Uterus (tissue), 4 donors: ENCODE measurements around the gene EMD. TPM values are rescaled to one million over a fixed set of nuclear protein-coding genes. Genes with fewer than 3 reads are reported as not detected.

Experiments
- DNase-seq, 2 donors: peaks; one replicate each; pipeline ENCODE4 v3.0.0-alpha.2; 2019 to 2020
- H3K27ac ChIP-seq, 2 donors: fragments of 200-600 bp; sonication (generic); 1 replicate in 1 of 2; 2 replicates in 1 of 2; pipeline ENCODE4 v1.5.1; 2016 to 2018
- H3K27me3 ChIP-seq, 2 donors: fragments of 200-600 bp; sonication (generic); one replicate each; pipeline ENCODE4 v1.5.1; 2018 to 2019; ENCODE audit warnings: control low read depth in 1 of 2
- H3K36me3 ChIP-seq, 2 donors: fragments of 200-600 bp; sonication (generic); one replicate each; pipeline ENCODE4 v1.5.1; 2019; ENCODE audit warnings: control low read depth in 1 of 2
- H3K4me1 ChIP-seq, 2 donors: fragments of 200-600 bp; sonication (generic); one replicate each; pipeline ENCODE4 v1.5.1; 2018 to 2019; ENCODE audit warnings: control low read depth in 1 of 2
- H3K4me3 ChIP-seq, 2 donors: fragments of 200-600 bp; sonication (generic); 1 replicate in 1 of 2; 2 replicates in 1 of 2; pipeline ENCODE4 v1.5.1; 2018 to 2019; ENCODE audit warnings: mild to moderate bottlenecking in 1 of 2
- H3K9me3 ChIP-seq, 2 donors: fragments of 200-600 bp; sonication (generic); one replicate each; pipeline ENCODE4 v1.5.1; 2019; ENCODE audit warnings: control low read depth in 1 of 2
- CTCF ChIP-seq, 4 experiments: fragments of 200-600 bp in 2 of 4; fragments of 450-650 bp in 2 of 4; sonication (generic) in 2 of 4; IDR thresholded peaks; one replicate each; pipeline ENCODE4 v1.5.1; 2016 to 2019; ENCODE audit warnings: antibody characterized with exemption in 4 of 4, mild to moderate bottlenecking in 2 of 4, moderate library complexity in 1 of 4
- POLR2A ChIP-seq, 2 donors: fragments of 450-650 bp; IDR thresholded peaks; one replicate each; pipeline ENCODE4 v1.6.1; 2016; ENCODE audit warnings: antibody characterized with exemption in 2 of 2, mild to moderate bottlenecking in 1 of 2, moderate library complexity in 1 of 2
- intact Hi-C: fragments of 100-400 bp; cut with DNase I; formaldehyde crosslinking; loops from one replicate; pipeline ENCODE4 v1.15.1; 2023; ENCODE audit warnings: low total_unique reads
- total RNA-seq, 4 donors: library from RNA; depleted of rRNA in 3 of 4; stranded (reverse); fragments of >200 nt in 3 of 4; gene quantifications; one replicate each; pipeline versions ENCODE4 v1.1.0 to v1.2.4, GENCODE V29; 2014 to 2023
- donor health status: DM: yes; HTN: yes; CAD: no.

EMD gene
- total RNA-seq, 4 donors from 2014 or later = 13.6 to 118 (median 44.4) TPM

DNA sequence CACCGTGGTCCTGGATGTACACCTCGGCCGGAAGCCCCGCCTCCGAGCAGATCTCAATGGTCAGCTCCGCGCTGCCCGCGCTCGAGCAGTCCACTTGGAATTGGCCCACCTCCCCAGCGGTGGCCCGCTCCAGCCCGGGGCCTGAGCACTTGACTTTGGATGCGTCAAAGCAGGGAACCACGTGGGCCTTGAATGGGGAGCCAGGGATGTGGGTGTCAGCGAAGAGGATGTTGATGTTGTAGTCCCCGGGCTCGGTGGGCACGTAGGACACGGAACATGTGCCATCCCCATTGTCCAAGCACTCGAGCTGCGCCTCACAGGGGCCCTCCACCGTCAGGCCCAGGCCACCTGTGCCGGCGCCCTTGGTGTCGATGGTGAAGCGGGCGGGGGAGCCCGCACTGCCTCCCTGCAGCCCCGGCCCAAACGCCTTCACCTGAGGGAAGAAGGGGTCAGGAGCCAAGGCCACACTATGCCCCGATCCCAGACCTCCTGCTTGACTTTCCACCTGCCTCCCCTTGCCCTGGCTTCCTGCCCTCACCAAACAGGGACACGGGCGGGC, 18.9 kb upstream of the EMD start:
- intact Hi-C loops = no loop called here
- H3K4me1 ChIP-seq = no peaks in the 10 kb centered on the region
- no peaks in the 10 kb centered on the region for H3K9me3 ChIP-seq
- peak overlapping the region in 1 of 2 donors; percentile 56 for H3K27ac ChIP-seq
- no peak for DNase-seq
- no peaks in the 10 kb centered on the region for H3K27me3 ChIP-seq
- no peak overlapping the region for H3K4me3 ChIP-seq
- TF ChIP-seq POLR2A (IDR thresholded peaks at IDR 0.05) (no peak), CTCF (IDR thresholded peaks at IDR 0.05) (no peak)
- no peaks in the 10 kb centered on the region for H3K36me3 ChIP-seq

GRCh38 chrX:154362085-154362742, 16.9 kb upstream of the EMD start:
- no peak for DNase-seq
- no peaks in the 10 kb centered on the region for H3K9me3 ChIP-seq
- TF ChIP-seq CTCF (IDR thresholded peaks at IDR 0.05) (no peak), POLR2A (IDR thresholded peaks at IDR 0.05) (no peak)
- intact Hi-C loops = no loop called here
- peak overlapping the region; percentile 30 to 44 for H3K27ac ChIP-seq
- H3K27me3 ChIP-seq = no peaks in the 10 kb centered on the region
- H3K4me3 ChIP-seq = no peak overlapping the region
- no peaks in the 10 kb centered on the region for H3K4me1 ChIP-seq
- H3K36me3 ChIP-seq = no peaks in the 10 kb centered on the region

DNA sequence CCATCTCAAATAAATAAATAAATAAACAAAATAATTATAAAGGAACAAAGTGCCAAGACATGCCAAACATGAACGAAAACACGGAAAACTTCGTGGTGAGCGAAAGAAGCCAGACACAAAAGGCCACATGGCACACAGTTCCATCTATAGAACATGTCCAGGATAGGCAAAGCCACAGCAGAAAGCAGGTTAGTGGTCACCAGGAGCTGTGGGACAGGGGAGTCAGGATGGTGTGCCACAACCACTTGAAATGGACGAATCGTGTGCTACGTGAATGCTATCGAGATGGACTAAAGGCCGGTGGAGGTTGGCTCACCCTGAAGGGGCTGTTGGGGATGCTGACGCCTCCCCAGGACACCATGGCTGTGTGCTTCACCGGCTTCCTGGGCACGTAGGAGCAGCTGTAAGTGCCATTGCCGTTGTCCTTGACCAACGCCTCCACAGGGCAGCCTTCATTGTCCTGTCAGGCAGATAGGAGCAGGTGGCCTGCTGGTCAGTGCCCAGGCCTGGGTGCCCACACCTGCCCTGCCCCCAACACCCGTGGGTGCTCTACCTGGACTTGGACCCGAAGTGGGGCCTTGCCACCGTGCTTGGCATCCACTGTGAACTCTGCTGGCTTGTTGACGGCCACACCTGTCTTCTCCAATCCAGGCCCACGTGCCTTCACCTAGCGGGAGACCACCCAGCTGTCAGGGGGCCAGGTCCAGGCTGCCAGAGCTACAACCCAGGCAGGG, 15.2 kb upstream of the EMD start:
- Histone ChIP-seq H3K36me3 (no peaks in the 10 kb centered on the region), H3K9me3 (no peaks in the 10 kb centered on the region), H3K27ac (peak overlapping the region in 1 of 2 donors; percentile 37), H3K4me3 (no peak overlapping the region), H3K4me1 (peaks cover 0 to 12% of the 10 kb centered on the region in 2 donors), H3K27me3 (no peaks in the 10 kb centered on the region)
- intact Hi-C loops = no loop called here
- no peak for DNase-seq
- TF ChIP-seq POLR2A (IDR thresholded peaks at IDR 0.05) (no peak), CTCF (IDR thresholded peaks at IDR 0.05) (no peak)

- TF ChIP-seq POLR2A (IDR thresholded peaks at IDR 0.05) (no peak), CTCF (IDR thresholded peaks at IDR 0.05) (no peak)
- Histone ChIP-seq H3K36me3 (no peaks in the 10 kb centered on the region), H3K4me1 (peaks cover 0 to 12% of the 10 kb centered on the region in 2 donors), H3K4me3 (no peak overlapping the region), H3K27ac (peak overlapping the region; percentile 95 to 98), H3K27me3 (no peaks in the 10 kb centered on the region), H3K9me3 (no peaks in the 10 kb centered on the region)
- intact Hi-C loops = no loop called here
- DNase-seq = no peak
Measured at GRCh38 chrX:154365052-154365600, 14.0 kb upstream of the EMD start.
